Lung (tissue), 12 donors: ENCODE measurements around the gene ARID3C. TPM values are rescaled to one million over a fixed set of nuclear protein-coding genes. Genes with fewer than 3 reads are reported as not detected.
A peak's percentile ranks its signal among the peaks of the same experiment; 100 is the strongest.

Experiments used
- ATAC-seq: fragments of 200-7000 bp; cut with Tn5 transposase; one replicate; pipeline ENCODE4 v1.9.1; 2020; ENCODE audit warnings: moderate number of reproducible peaks; ENCODE audit not compliant: insufficient read depth, low FRiP score
- DNase-seq, 3 donors: peaks; one replicate each; pipeline ENCODE4 v3.0.0-alpha.2; 2013 to 2017
- H3K27ac ChIP-seq, 2 donors: one replicate each; pipeline ENCODE4 v1.5.1; 2013; ENCODE audit warnings: mild to moderate bottlenecking in 2 of 2, moderate library complexity in 2 of 2, control low read depth in 1 of 2, inconsistent platforms in 1 of 2, low read depth in 1 of 2, low read length in 1 of 2
- H3K27me3 ChIP-seq, 3 donors: one replicate each; pipeline ENCODE4 v1.5.1; 2013; ENCODE audit warnings: low read length in 2 of 3; ENCODE audit not compliant: control insufficient read depth in 3 of 3, insufficient read depth in 3 of 3
- H3K36me3 ChIP-seq, 4 donors: one replicate each; pipeline ENCODE4 v1.5.1; 2013; ENCODE audit warnings: low read length in 4 of 4, mild to moderate bottlenecking in 1 of 4, moderate library complexity in 1 of 4; ENCODE audit not compliant: control insufficient read depth in 4 of 4, insufficient read depth in 4 of 4
- H3K4me1 ChIP-seq, 5 donors: one replicate each; pipeline ENCODE4 v1.5.1; 2013; ENCODE audit warnings: low read length in 5 of 5, mild to moderate bottlenecking in 2 of 5, moderate library complexity in 1 of 5; ENCODE audit not compliant: control insufficient read depth in 5 of 5, insufficient read depth in 5 of 5
- H3K4me3 ChIP-seq: one replicate; pipeline ENCODE4 v1.5.1; 2013; ENCODE audit warnings: mild to moderate bottlenecking, control low read depth, moderate library complexity
- H3K9ac ChIP-seq, 2 donors: one replicate each; pipeline ENCODE4 v1.5.1; 2013; ENCODE audit warnings: low read length in 2 of 2, control low read depth in 1 of 2; ENCODE audit not compliant: insufficient read depth in 1 of 2
- H3K9me3 ChIP-seq, 4 donors: one replicate each; pipeline ENCODE4 v1.5.1; 2013; ENCODE audit warnings: low read length in 3 of 4, mild to moderate bottlenecking in 1 of 4, moderate library complexity in 1 of 4; ENCODE audit not compliant: control insufficient read depth in 4 of 4, insufficient read depth in 3 of 4
- CTCF ChIP-seq: IDR thresholded peaks from 2 replicates; pipeline ENCODE4 v1.5.1; 2012; ENCODE audit warnings: mild to moderate bottlenecking; ENCODE audit errors: control extremely low read depth, extremely low read depth
- WGBS, 2 donors: extraction: QIAGEN DNeasy Blood & Tissue Kit; methylation state at CpG; one replicate each; pipeline ENCODE4 v1.1.7; 2013; 5-methylcytosine and 5-hydroxymethylcytosine counted together
- polyA plus RNA-seq, 2 donors: library from polyadenylated mRNA; stranded (reverse); fragments of 200-250 nt; gene quantifications; one replicate each; pipeline ENCODE4 v1.2.1, GENCODE V29; 2013
- total RNA-seq, 2 donors: library from RNA; depleted of rRNA in 1 of 2; stranded (reverse); fragments of >200 nt in 1 of 2; gene quantifications; one replicate each; pipeline ENCODE4 v1.2.1, GENCODE V29; 2014 to 2021
- donor health status: control.
- donor health status: control.
- donor health status: Bipolar disorder and iron deficiency.
- donor health status: healthy.
- donor health status: DM: yes; HTN: yes; CAD: no.

Gene ARID3C
- total and polyA plus RNA-seq, 4 donors: not detected

- H3K27me3 ChIP-seq: peaks cover 7 to 71% (median 67%) of the 10 kb centered on the region in 3 donors
- 8 to 9% methylated on average over 56 to 63 of the region's 63 CpGs for WGBS, 2 donors
Observed at GRCh38 chr9:34623374-34624235, 5.3 kb downstream of the ARID3C start.

GRCh38 chr9:34620061-34620994 is 8.5 kb downstream of the ARID3C start, which contains the start of gene DCTN3:
TSS of gene DCTN3 (minus strand) at chr9:34620495. CDS start at chr9:34620464, 31 bp downstream.
- 5% methylated on average over 43 of the region's 43 CpGs for WGBS, 2 donors
- peaks cover 4 to 38% (median 35%) of the 10 kb centered on the region in 3 donors for H3K27me3 ChIP-seq
- peak within 1 kb of the TSS; percentile 83 for H3K4me3 ChIP-seq
- H3K36me3 ChIP-seq: peaks cover 5 to 24% (median 17%) of the 10 kb centered on the region in 4 donors
- H3K4me1 ChIP-seq: peaks cover 0 to 13% (median 7%) of the 10 kb centered on the region in 5 donors
- peak within 1 kb of the TSS; percentile 51 to 63 for H3K9ac ChIP-seq
- ATAC-seq (peak; percentile 96), DNase-seq (peak; percentile 95 to 97 (median 96))
- H3K27ac ChIP-seq: peak within 1 kb of the TSS in 1 of 2 donors; percentile 58
- no peak for TF ChIP-seq CTCF
- peaks cover 0 to 6% (median 0%) of the 10 kb centered on the region in 4 donors for H3K9me3 ChIP-seq

More at GRCh38 chr9:34623374-34624235, 5.3 kb downstream of the ARID3C start:
- H3K9ac ChIP-seq: no peak overlapping the region
- ATAC-seq (no peak), DNase-seq (no peak)
- H3K9me3 ChIP-seq: peaks cover 0 to 6% (median 0%) of the 10 kb centered on the region in 4 donors
- H3K4me3 ChIP-seq: no peak overlapping the region
- H3K4me1 ChIP-seq: peaks cover 0 to 16% (median 12%) of the 10 kb centered on the region in 5 donors
- no peaks in the 10 kb centered on the region for H3K36me3 ChIP-seq
- no peak for TF ChIP-seq CTCF
- H3K27ac ChIP-seq: no peak overlapping the region

- peaks cover 4 to 28% (median 12%) of the 10 kb centered on the region in 5 donors for H3K4me1 ChIP-seq
- WGBS, 2 donors: 97 to 98% methylated on average over 2 of the region's 2 CpGs
- no peak overlapping the region for H3K9ac ChIP-seq
- no peak for DNase-seq
- H3K27me3 ChIP-seq: no peaks in the 10 kb centered on the region
- H3K36me3 ChIP-seq: peaks cover 5 to 33% (median 25%) of the 10 kb centered on the region in 4 donors
- no peaks in the 10 kb centered on the region for H3K9me3 ChIP-seq
- no peak for ATAC-seq
- no peak for TF ChIP-seq CTCF
- no peak overlapping the region for H3K27ac ChIP-seq
- no peak overlapping the region for H3K4me3 ChIP-seq
Observed at GRCh38 chr9:34615132-34615531, 13.7 kb downstream of the ARID3C start.
